Breast epithelium (tissue), 4 donors: ENCODE results near the gene PAX7. TPM values are rescaled to one million over a fixed set of nuclear protein-coding genes. Genes with fewer than 3 reads are reported as not detected.

ENCODE experiments used
- DNase-seq, 2 donors: peaks; one replicate each; pipeline ENCODE4 v3.0.0-alpha.2; 2019; ENCODE audit warnings: low spot score in 2 of 2
- H3K27ac ChIP-seq, 2 donors: fragments of 200-600 bp; sonication (generic) in 1 of 2; one replicate each; pipeline ENCODE4 v1.5.1; 2016 to 2019; ENCODE audit warnings: mild to moderate bottlenecking in 1 of 2
- H3K27me3 ChIP-seq, 2 donors: fragments of 200-600 bp; sonication (generic) in 1 of 2; one replicate each; pipeline versions ENCODE4 v1.5.1 to v1.6.0; 2017 to 2019; ENCODE audit warnings: control low read depth in 1 of 2, mild to moderate bottlenecking in 1 of 2
- H3K36me3 ChIP-seq: fragments of 200-600 bp; one replicate; pipeline ENCODE4 v1.5.1; 2019
- H3K4me1 ChIP-seq, 2 donors: fragments of 200-600 bp; sonication (generic); one replicate each; pipeline ENCODE4 v1.5.1; 2016 to 2019; ENCODE audit warnings: control low read depth in 1 of 2
- H3K4me3 ChIP-seq, 3 donors: fragments of 200-600 bp; sonication (generic); 1 replicate in 2 of 3; 2 replicates in 1 of 3; pipeline ENCODE4 v1.5.1; 2016 to 2019; ENCODE audit warnings: mild to moderate bottlenecking in 3 of 3, moderate library complexity in 2 of 3
- H3K9me3 ChIP-seq, 2 donors: fragments of 200-600 bp; sonication (generic) in 1 of 2; one replicate each; pipeline ENCODE4 v1.5.1; 2016 to 2019; ENCODE audit warnings: control low read depth in 1 of 2
- CTCF ChIP-seq, 3 donors: fragments of 450-650 bp; IDR thresholded peaks; one replicate each; pipeline ENCODE4 v1.5.1; 2016 to 2017; ENCODE audit warnings: antibody characterized with exemption in 3 of 3, mild to moderate bottlenecking in 3 of 3, moderate library complexity in 3 of 3
- POLR2A ChIP-seq: fragments of 450-650 bp; IDR thresholded peaks from one replicate; pipeline ENCODE4 v1.6.1; 2016; ENCODE audit warnings: antibody characterized with exemption, mild to moderate bottlenecking, moderate library complexity
- POLR2AphosphoS5 ChIP-seq, 3 donors: sonication (generic); formaldehyde crosslinking; IDR thresholded peaks; one replicate each; pipeline ENCODE4 v1.6.1; 2017; ENCODE audit warnings: antibody characterized with exemption in 3 of 3
- intact Hi-C: fragments of 100-400 bp; cut with DNase I; formaldehyde crosslinking; loops from one replicate; pipeline ENCODE4 v1.15.1; 2023; ENCODE audit warnings: low total_unique reads
- total RNA-seq, 3 donors: library from RNA; depleted of rRNA; stranded (reverse); fragments of >200 nt; gene quantifications; one replicate each; pipeline ENCODE4 v1.1.0, GENCODE V29; 2016

Gene PAX7
- total RNA-seq, 3 donors from 2014 or later = not detected

- no peaks in the 10 kb centered on the region for H3K36me3 ChIP-seq
- DNase-seq = no peak
- no peak overlapping the region for H3K27ac ChIP-seq
- no peaks in the 10 kb centered on the region for H3K4me1 ChIP-seq
- intact Hi-C loops = loop anchor here (5.0 kb wide), 1 partner anchor 958 kb away; no protein-coding TSS in a partner anchor
- peaks cover 0 to 46% of the 10 kb centered on the region in 2 donors for H3K27me3 ChIP-seq
- TF ChIP-seq POLR2A (no peak), POLR2AphosphoS5 (IDR thresholded peaks at IDR 0.05) (no peak), CTCF (IDR thresholded peaks at IDR 0.05) (no peak)
- no peak overlapping the region for H3K4me3 ChIP-seq
- H3K9me3 ChIP-seq = no peaks in the 10 kb centered on the region
Observed at GRCh38 chr1:18789246-18789645, 158.6 kb downstream of the PAX7 start.

DNA sequence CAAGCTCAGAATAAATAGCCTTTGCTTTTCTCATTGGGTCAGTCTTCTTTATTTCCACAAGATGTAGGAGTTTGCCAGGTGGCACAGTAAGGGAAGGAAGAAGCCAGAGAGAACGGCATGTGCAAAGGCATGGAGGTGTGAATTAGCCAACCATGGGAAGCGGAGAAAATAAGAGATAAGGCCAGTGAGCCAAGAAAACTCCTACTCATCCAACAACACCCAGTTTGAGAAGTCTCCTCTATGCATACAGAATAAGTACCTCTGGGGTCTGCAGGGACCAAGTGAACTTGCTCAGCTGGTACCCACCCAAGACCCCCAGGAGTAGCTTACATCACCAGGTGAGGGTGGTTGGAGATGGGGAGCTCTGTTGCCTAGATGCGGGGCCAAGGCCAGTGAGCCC is 162.1 kb downstream of the PAX7 start:
- no peak for DNase-seq
- intact Hi-C loops = no loop called here
- peaks cover 0 to 36% of the 10 kb centered on the region in 2 donors for H3K27me3 ChIP-seq
- no peaks in the 10 kb centered on the region for H3K36me3 ChIP-seq
- no peak overlapping the region for H3K27ac ChIP-seq
- H3K4me3 ChIP-seq = no peak overlapping the region
- no peaks in the 10 kb centered on the region for H3K9me3 ChIP-seq
- no peak for TF ChIP-seq POLR2AphosphoS5 (IDR thresholded peaks at IDR 0.05)
- TF ChIP-seq POLR2A = no peak
- TF ChIP-seq CTCF (IDR thresholded peaks at IDR 0.05) = no peak
- H3K4me1 ChIP-seq = no peaks in the 10 kb centered on the region

DNA sequence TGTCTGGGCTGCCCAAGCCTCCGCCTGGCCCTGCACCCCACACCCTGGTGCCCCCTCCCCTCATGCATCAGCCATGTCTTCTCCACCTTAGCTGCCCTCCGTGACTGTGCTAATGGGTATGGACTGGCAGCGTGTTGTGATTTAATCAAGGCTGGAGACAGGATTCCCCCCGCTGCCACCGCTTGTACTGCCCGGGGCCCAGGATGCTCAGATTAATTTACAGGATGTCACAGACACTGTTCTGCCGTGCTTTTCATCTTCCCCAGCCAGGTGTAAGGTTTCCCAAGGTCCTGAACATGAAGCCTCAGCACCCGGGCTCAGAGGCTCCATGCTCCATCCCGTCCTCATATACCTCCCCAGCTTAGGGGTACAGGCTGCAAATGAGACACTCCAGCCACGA is 162.5 kb downstream of the PAX7 start:
- H3K27me3 ChIP-seq = peaks cover 0 to 34% of the 10 kb centered on the region in 2 donors
- no peak for DNase-seq
- H3K4me1 ChIP-seq = no peaks in the 10 kb centered on the region
- TF ChIP-seq CTCF (IDR thresholded peaks at IDR 0.05) = no peak
- no peak for TF ChIP-seq POLR2AphosphoS5 (IDR thresholded peaks at IDR 0.05)
- TF ChIP-seq POLR2A = no peak
- H3K9me3 ChIP-seq = no peaks in the 10 kb centered on the region
- intact Hi-C loops = no loop called here
- no peak overlapping the region for H3K4me3 ChIP-seq
- no peak overlapping the region for H3K27ac ChIP-seq
- no peaks in the 10 kb centered on the region for H3K36me3 ChIP-seq

- intact Hi-C loops = no loop called here
- no peak overlapping the region for H3K4me3 ChIP-seq
Observed at GRCh38 chr1:18794051-18794450, 163.4 kb downstream of the PAX7 start.

GRCh38 chr1:18794561-18794960 is 163.9 kb downstream of the PAX7 start:
- intact Hi-C loops = no loop called here
- no peak overlapping the region for H3K4me3 ChIP-seq
- no peak for TF ChIP-seq CTCF (IDR thresholded peaks at IDR 0.05)
- TF ChIP-seq POLR2AphosphoS5 (IDR thresholded peaks at IDR 0.05) = no peak
- no peak for TF ChIP-seq POLR2A
- no peaks in the 10 kb centered on the region for H3K4me1 ChIP-seq
- peaks cover 0 to 33% of the 10 kb centered on the region in 2 donors for H3K27me3 ChIP-seq
- H3K36me3 ChIP-seq = no peaks in the 10 kb centered on the region
- no peak overlapping the region for H3K27ac ChIP-seq
- DNase-seq = no peak
- no peaks in the 10 kb centered on the region for H3K9me3 ChIP-seq

More at GRCh38 chr1:18794051-18794450, 163.4 kb downstream of the PAX7 start:
- no peaks in the 10 kb centered on the region for H3K36me3 ChIP-seq
- H3K27ac ChIP-seq = no peak overlapping the region
- no peaks in the 10 kb centered on the region for H3K4me1 ChIP-seq
- H3K9me3 ChIP-seq = no peaks in the 10 kb centered on the region
- no peak for DNase-seq
- TF ChIP-seq CTCF (IDR thresholded peaks at IDR 0.05) (no peak), POLR2AphosphoS5 (IDR thresholded peaks at IDR 0.05) (no peak), POLR2A (no peak)
- H3K27me3 ChIP-seq = peaks cover 0 to 33% of the 10 kb centered on the region in 2 donors
